HepG2 (cell line): ENCODE data around the gene BTD. TPM values are rescaled to one million over a fixed set of nuclear protein-coding genes. Genes with fewer than 3 reads are reported as not detected.

Experiments
- CEBPG ChIP-seq: IDR thresholded peaks from 2 replicates; pipeline ENCODE4 v1.6.1; 2016
- HNRNPK ChIP-seq: fragments of 200-400 bp; formaldehyde crosslinking; IDR thresholded peaks from 2 replicates; pipeline ENCODE4 v1.6.1; 2018; ENCODE audit warnings: low read length, low read depth, moderate library complexity, mild to moderate bottlenecking; ENCODE audit not compliant: poor library complexity, severe bottlenecking
- KDM6A ChIP-seq: IDR thresholded peaks from 2 replicates; pipeline ENCODE4 v1.6.1; 2016; ENCODE audit warnings: low read depth
- MTF1 ChIP-seq: sonication (generic); formaldehyde crosslinking; IDR thresholded peaks from 2 replicates; pipeline ENCODE4 v1.5.0; 2020; ENCODE audit warnings: missing genetic modification reagents
- POLR2G ChIP-seq: fragments of 200-400 bp; formaldehyde crosslinking; IDR thresholded peaks from 2 replicates; pipeline ENCODE4 v1.6.1; 2018; ENCODE audit warnings: mild to moderate bottlenecking, low read depth, low read length, moderate library complexity
- RAD21 ChIP-seq: fragments of 450-650 bp; formaldehyde crosslinking; IDR thresholded peaks from 2 replicates; pipeline ENCODE4 v1.5.0; 2020; ENCODE audit warnings: mild to moderate bottlenecking
- SALL2 ChIP-seq: sonication (generic); formaldehyde crosslinking; IDR thresholded peaks from 2 replicates; pipeline ENCODE4 v1.8.1; 2023; ENCODE audit warnings: mild to moderate bottlenecking, missing genetic modification reagents, inconsistent platforms
- WIZ ChIP-seq: sonication (generic); formaldehyde crosslinking; IDR thresholded peaks from 2 replicates; pipeline ENCODE4 v1.5.1; 2020; ENCODE audit warnings: mild to moderate bottlenecking, missing genetic modification reagents
- ZFX ChIP-seq: sonication (generic); formaldehyde crosslinking; IDR thresholded peaks from 2 replicates; pipeline ENCODE4 v1.4.0; 2020; ENCODE audit warnings: mild to moderate bottlenecking, low read depth, missing genetic modification reagents, moderate library complexity
- ZNF10 ChIP-seq: sonication (generic); formaldehyde crosslinking; IDR thresholded peaks from 2 replicates; pipeline ENCODE4 v1.4.0; 2020; ENCODE audit warnings: mild to moderate bottlenecking, low read depth, missing genetic modification reagents, borderline replicate concordance
- ZNF292 ChIP-seq: sonication (generic); formaldehyde crosslinking; IDR thresholded peaks from 2 replicates; pipeline ENCODE4 v1.8.1; 2022; ENCODE audit warnings: mild to moderate bottlenecking, low read depth, missing genetic modification reagents, borderline replicate concordance
- ZNF552 ChIP-seq: sonication (generic); formaldehyde crosslinking; IDR thresholded peaks from 2 replicates; pipeline ENCODE4 v1.9.0; 2022; ENCODE audit warnings: missing genetic modification reagents, mild to moderate bottlenecking, borderline replicate concordance
- polyA plus RNA-seq, 8 experiments: library from polyadenylated mRNA; depleted of rRNA in 3 of 8; stranded (reverse) in 7 of 8; unstranded in 1 of 8; fragments of >200 nt; fragmentation: Illumina TruSeq in 4 of 8; extraction: Trizol in 4 of 8; gene quantifications; 2 replicates each; pipeline versions ENCODE4 v1.2.1 to v1.2.3, GENCODE V29; 2011 to 2016; ENCODE audit warnings: low read depth in 4 of 8, missing spikeins in 1 of 8, mixed read lengths in 1 of 8; ENCODE audit not compliant: insufficient read depth in 1 of 8
- total RNA-seq, 5 experiments: library from RNA; depleted of rRNA; stranded (reverse); fragments of >200 nt; fragmentation: Illumina TruSeq; extraction: Trizol; gene quantifications; 2 replicates each; pipeline ENCODE4 v1.2.3, GENCODE V29; 2016; ENCODE audit warnings: low read depth in 1 of 5
- TF ChIP-seq, protein P1 (sequence below): sonication (generic); formaldehyde crosslinking; conservative IDR thresholded peaks from 2 replicates; pipeline ENCODE4 v1.4.0; 2020; ENCODE audit warnings: missing genetic modification reagents
- TF ChIP-seq, protein P2 (sequence below): sonication (generic); formaldehyde crosslinking; IDR thresholded peaks from 2 replicates; pipeline ENCODE4 v1.4.0; 2020; ENCODE audit warnings: missing genetic modification reagents
- TF ChIP-seq, protein P3 (sequence below): sonication (generic); formaldehyde crosslinking; IDR thresholded peaks from 2 replicates; pipeline ENCODE4 v1.9.0; 2022; ENCODE audit warnings: missing genetic modification reagents, mild to moderate bottlenecking, borderline replicate concordance

Gene BTD
- total and polyA plus RNA-seq, 2 of the 13 experiments (the other 11 are each of a cell fraction or from before 2014, with no cell fraction given): 15.7 to 35.5 TPM

DNA sequence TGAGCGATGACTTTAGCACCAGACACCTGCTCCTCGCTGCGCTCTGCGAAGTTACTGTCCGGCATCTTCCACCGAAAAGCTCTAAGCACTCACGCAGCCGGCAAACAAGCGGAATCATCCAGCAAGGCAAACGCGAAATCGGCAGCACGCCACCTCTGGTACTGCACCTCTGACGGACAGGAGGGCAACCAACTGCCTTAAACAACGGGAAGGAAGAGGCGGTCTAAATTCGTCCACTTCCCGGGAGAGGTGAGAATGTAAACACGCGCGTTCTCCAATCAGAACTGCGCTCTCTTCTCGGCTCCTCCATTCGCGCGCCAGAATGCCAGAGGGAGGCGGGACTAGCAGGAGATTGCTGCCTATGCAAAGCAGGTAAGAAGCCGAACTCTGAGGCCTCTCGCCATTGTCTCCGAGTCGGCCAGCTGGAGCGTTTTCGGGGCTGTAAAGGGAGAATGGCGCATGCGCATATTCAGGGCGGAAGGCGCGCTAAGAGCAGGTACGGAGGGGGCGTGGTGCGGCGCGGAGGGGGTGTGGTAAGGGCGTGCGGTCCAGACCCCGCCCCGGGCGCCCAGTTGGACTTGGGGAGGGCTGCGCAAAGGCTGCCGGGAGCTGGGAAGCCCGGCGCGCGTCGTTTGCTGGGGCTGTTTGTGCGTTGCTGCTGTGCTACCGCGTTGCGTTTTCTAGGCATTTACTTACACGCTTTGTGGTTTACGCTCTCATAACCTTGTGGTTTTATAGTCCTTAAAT is at the start of gene BTD, which contains the start of gene HACL1 (continued):
- TF ChIP-seq, protein P1, sequence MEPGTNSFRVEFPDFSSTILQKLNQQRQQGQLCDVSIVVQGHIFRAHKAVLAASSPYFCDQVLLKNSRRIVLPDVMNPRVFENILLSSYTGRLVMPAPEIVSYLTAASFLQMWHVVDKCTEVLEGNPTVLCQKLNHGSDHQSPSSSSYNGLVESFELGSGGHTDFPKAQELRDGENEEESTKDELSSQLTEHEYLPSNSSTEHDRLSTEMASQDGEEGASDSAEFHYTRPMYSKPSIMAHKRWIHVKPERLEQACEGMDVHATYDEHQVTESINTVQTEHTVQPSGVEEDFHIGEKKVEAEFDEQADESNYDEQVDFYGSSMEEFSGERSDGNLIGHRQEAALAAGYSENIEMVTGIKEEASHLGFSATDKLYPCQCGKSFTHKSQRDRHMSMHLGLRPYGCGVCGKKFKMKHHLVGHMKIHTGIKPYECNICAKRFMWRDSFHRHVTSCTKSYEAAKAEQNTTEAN: no peak
- no peak for TF ChIP-seq ZNF552 (CRISPR knock-in tag)
- TF ChIP-seq HNRNPK: no peak
- TF ChIP-seq SALL2 (CRISPR knock-in tag): peak; percentile 19; the same call in 1 of the 2 replicates
- TF ChIP-seq ZNF10: no peak
- TF ChIP-seq ZNF292: no peak
- no peak for TF ChIP-seq RAD21 (CRISPR knock-in tag)
- peak; percentile 88 for TF ChIP-seq POLR2G
- TF ChIP-seq WIZ (CRISPR knock-in tag): peak; percentile 19; the same call in 1 of the 2 replicates
- TF ChIP-seq, protein P2, sequence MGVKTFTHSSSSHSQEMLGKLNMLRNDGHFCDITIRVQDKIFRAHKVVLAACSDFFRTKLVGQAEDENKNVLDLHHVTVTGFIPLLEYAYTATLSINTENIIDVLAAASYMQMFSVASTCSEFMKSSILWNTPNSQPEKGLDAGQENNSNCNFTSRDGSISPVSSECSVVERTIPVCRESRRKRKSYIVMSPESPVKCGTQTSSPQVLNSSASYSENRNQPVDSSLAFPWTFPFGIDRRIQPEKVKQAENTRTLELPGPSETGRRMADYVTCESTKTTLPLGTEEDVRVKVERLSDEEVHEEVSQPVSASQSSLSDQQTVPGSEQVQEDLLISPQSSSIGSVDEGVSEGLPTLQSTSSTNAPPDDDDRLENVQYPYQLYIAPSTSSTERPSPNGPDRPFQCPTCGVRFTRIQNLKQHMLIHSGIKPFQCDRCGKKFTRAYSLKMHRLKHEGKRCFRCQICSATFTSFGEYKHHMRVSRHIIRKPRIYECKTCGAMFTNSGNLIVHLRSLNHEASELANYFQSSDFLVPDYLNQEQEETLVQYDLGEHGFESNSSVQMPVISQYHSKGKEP (CRISPR knock-in tag): 0 out of 2 replicates have a peak, but pooled peaks have one; percentile 79
- TF ChIP-seq ZFX (CRISPR knock-in tag): peak; percentile 77
- TF ChIP-seq CEBPG: 0 out of 2 replicates have a peak, but pooled peaks have one; percentile 0
- TF ChIP-seq KDM6A (CRISPR knock-in tag): no peak
- TF ChIP-seq, protein P3, sequence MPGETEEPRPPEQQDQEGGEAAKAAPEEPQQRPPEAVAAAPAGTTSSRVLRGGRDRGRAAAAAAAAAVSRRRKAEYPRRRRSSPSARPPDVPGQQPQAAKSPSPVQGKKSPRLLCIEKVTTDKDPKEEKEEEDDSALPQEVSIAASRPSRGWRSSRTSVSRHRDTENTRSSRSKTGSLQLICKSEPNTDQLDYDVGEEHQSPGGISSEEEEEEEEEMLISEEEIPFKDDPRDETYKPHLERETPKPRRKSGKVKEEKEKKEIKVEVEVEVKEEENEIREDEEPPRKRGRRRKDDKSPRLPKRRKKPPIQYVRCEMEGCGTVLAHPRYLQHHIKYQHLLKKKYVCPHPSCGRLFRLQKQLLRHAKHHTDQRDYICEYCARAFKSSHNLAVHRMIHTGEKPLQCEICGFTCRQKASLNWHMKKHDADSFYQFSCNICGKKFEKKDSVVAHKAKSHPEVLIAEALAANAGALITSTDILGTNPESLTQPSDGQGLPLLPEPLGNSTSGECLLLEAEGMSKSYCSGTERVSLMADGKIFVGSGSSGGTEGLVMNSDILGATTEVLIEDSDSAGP (CRISPR knock-in tag): peak; percentile 90; the same call in 1 of the 2 replicates
- TF ChIP-seq MTF1 (CRISPR knock-in tag): no peak
